ENCODE measurements around the gene SMIM24.
"Not testable (repeated sequence)": the region's sequence is repeated elsewhere in the genome, so short reads cannot be mapped to it uniquely, and the experiment has no call there.

SMIM24 gene

GRCh38 chr19:3457528-3458228 lies 22.6 kb downstream of the SMIM24 start:
- no peak for DNase-seq

- DNase-seq = no peak
Measured at GRCh38 chr19:3456925-3457527, 23.3 kb downstream of the SMIM24 start.

DNA sequence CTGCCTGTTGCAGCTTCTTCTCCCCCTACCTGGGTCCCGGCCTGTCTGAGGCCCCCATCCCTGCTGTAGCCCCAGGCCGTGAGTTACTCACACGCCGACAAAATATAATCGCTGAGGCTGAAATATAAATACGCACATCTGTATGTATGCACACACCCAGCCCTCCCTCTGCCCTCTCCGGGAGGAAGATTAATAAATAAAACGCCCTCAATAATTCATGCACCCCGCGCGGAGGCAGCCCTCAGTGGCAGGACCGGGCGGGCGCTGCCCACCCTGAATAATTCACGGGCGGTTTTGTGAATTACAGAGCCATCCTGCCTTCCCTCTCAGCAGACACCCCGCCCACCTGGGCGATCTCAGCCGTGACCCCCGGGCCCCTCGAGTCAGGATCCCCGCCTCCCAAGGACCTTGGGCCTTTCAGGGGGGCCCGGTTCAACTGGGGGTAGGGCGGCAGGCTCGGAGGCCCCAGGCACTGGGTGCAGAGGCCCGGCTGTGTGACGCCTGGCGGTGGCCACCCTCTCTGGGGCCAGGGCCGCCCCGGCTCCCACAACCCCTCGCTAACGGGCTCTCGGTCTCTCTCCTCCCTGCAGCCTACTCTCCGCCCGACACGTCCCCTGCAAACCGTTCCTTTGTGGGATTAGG lies 24.2 kb downstream of the SMIM24 start:
- DNase-seq = no peak

GRCh38 chr19:3455393-3455955 lies 24.9 kb downstream of the SMIM24 start:
- no peak for DNase-seq

DNA sequence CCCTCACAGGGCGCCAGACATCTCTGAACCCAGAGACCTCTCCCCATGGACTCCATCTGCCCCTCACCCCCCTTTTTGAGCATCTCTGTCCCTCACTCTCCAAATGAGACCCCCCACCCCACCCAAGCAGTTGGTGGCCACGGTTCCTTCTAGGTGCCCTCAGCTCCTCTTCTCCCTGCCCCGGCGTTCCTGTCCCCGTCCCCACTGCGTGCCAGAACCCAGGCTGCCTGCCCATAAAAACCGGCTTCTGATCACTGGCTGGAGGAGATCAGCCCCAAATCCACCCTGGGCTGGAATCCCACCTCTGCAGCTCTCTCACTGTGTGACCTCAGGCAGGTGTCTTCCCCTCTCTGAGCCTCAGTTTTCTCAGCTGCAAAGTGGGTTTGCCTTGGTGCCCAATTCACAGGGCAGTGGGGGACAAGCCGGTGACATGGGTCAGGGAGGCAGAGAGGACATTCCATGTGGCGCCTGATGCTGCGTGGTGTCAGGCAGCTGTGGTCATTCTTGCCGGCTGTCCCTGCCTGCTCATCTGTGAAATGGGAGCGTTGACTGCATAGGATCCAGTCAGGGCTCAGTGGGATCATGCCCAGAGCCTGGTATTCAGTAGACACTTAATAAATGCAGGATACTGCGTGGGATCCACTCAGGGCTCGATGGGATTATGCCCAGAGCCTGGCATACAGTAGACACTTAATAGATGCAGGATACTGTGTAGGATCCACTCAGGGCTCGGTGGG lies 25.5 kb downstream of the SMIM24 start:
- no peak for DNase-seq

DNA sequence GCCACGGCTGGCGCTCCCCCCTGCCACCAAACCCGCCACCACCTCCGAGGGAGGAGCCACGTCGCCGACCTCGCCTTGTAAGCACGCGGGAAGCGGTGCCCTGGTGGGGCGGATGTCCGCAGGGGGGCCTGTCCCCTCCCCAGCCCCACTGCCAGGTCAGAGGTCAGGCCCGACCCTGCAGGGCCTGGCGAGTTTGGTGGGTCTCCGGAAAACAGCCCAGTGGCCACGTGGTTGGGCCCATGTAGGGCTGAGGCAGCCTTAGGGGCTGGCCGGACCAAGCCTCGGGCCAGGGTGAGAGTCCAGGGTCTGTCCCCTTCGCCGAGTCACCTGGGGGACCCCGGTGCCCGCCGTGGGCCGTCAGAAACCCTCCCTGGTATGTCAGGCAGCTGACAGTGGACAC lies 26.5 kb downstream of the SMIM24 start:
- no peak for DNase-seq

DNA sequence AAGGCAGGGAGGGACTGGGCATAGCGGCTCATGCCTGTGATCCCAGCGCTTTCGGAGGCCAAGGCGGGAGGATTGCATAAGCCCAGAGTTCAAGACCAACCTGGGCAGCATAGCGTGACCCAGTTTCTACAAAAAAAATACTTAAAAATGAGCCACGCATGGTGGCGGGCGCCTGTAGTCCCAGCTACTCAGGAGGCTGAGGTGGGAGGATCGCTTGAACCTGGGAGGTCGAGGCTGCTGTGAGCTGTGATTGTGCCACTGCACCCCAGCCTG lies 27.4 kb downstream of the SMIM24 start:
- DNase-seq = not testable (repeated sequence)

- DNase-seq = no peak
Measured at GRCh38 chr19:3452171-3452941, 28.0 kb downstream of the SMIM24 start.

- no peak for DNase-seq
Measured at GRCh38 chr19:3451451-3451866, 28.9 kb downstream of the SMIM24 start.

DNA sequence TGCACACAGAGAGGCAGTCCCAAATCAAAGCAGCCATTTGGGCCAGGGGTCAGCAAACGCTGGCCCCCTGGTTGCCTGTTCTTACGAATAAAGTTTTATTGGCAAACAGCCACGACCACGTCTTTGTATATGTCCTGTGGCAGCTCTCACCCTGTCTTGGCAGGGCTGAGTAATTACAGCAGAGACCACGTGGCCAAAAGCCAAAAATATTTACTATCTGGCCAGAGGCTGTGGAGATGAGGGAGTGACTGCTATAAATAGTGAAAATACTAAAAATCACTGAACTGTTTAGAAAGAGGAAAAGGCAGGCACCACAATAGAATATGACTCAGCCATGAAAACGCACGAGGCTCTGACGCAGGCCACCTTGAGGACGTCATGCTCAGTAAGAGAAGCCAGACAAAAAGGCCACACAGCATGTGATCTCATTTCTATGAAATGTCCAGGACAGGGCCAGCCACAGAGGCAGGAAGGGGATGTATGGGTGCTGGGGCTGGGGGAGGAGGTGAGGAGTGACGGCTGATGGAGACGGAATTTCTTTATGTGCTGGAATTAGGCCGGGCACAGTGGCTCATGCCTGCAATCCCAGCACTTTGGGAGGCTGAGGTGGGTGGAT lies 29.4 kb downstream of the SMIM24 start:
- peak in 12 of 58 donors; percentile 6 to 77 (median 32) for DNase-seq

DNA sequence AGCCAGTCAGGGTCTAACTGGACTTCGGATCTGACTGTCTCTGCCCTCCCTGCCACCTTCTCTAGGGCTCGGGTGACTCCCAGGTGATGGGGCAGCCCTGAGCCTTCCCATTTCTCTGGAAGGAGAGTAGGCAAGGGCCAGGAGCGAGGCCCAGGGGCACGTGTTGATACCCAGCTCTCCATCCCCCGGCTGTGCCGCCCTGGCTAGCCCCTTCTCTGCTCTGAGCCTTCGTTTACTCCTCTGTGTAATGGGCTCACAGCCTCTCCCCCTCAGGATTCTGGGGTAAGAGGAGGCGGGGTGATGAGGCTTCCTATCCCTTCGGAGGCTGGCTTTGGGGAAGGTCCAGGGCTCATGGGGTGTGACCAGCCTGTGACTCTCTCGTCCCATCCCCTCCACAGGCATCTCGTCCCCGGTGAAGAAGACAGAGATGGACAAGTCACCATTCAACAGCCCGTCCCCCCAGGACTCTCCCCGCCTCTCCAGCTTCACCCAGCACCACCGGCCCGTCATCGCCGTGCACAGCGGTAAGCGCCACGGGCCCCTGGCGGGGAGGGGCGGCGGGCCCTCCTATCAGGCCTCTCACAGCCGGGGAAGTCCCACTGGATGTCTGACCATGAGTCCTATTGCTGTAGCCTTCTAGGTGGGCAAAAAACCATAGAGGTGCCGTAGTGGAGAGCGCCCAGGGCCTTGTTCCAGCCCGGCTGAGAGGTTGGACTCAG lies 31.6 kb downstream of the SMIM24 start:
- no peak for DNase-seq

GRCh38 chr19:3446657-3447056 lies 33.7 kb downstream of the SMIM24 start:
- not testable (repeated sequence) for DNase-seq

GRCh38 chr19:3444695-3445234 lies 35.6 kb downstream of the SMIM24 start:
- DNase-seq = no peak

- peak in 26 of 58 donors; percentile 5 to 87 (median 30) for DNase-seq
Measured at GRCh38 chr19:3443840-3444694, 36.3 kb downstream of the SMIM24 start.

DNA sequence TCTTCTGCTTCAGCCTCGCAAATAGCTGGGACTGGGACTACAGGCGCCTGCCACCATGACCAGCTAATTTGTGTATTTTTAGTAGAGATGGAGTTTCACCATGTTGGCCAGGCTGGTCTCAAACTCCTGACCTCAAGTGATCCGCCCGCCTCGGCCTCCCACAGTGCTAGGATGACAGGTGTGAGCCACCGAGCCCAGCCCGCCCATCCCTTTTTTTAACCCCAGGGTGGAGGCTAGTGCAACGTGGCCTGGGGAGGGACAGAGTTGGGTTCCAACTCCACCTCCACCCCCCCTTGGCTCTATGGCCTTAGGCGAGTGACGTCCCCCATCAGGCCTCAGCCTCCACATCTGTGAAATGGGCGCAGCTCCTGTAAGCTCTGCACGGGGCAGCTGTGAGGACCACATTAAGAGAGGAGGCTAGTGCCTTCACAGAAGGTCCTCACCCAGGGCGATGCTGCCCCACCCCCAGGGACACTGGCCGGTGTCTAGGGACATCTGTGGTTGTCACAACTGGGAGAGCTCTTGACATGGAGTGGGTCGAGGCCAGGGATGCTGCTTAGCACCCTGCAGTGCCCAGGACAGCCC lies 37.7 kb downstream of the SMIM24 start:
- DNase-seq = no peak

GRCh38 chr19:3441986-3442329 lies 38.4 kb downstream of the SMIM24 start:
- no peak for DNase-seq

DNA sequence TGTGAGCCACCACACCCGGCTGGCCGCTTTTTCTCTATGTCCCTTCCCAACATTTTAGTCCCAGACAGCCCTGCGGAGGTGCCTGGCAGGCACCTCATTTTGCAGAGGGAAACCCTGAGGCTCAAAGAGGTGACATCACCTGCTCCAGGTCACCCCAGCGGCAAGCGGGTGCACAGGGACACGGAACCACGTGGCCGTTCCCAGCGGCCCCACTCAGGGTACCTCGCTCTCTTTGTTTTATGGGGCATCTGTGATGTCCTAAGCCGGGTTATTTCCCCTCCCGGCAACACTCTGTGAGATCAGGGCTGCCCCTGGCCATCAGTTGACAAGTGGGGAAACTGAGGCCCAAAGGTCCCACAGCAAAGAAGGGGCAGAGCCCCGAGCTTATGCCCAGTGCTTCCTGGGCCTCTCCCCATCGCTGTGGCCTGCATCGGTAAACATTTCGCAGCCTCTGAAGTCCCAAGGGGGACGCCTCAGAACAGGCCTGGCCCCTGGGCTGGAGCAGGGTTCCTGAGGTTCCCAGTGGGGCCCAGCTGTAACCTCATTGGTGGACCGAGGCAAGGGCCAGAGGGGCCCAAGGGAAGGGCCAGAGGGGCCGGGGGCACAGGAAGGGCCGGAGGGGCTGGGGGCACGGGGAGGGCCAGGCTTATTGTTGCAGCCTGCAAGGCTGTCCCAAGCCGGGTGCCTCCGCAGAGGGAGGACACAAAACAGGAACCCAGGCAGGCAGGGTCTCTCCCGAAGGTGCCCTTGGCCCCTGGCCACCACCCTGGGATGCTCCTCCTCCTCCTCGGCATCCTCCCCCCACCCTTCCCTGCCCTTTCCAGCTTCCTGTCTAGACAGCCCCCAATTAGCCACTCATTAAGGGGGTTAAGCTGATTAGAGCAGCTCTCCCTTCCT lies 39.0 kb downstream of the SMIM24 start:
- no peak for DNase-seq

All from anterior cingulate cortex (tissue), 58 donors.